ENCODE data around the gene LGALS1.

DNA sequence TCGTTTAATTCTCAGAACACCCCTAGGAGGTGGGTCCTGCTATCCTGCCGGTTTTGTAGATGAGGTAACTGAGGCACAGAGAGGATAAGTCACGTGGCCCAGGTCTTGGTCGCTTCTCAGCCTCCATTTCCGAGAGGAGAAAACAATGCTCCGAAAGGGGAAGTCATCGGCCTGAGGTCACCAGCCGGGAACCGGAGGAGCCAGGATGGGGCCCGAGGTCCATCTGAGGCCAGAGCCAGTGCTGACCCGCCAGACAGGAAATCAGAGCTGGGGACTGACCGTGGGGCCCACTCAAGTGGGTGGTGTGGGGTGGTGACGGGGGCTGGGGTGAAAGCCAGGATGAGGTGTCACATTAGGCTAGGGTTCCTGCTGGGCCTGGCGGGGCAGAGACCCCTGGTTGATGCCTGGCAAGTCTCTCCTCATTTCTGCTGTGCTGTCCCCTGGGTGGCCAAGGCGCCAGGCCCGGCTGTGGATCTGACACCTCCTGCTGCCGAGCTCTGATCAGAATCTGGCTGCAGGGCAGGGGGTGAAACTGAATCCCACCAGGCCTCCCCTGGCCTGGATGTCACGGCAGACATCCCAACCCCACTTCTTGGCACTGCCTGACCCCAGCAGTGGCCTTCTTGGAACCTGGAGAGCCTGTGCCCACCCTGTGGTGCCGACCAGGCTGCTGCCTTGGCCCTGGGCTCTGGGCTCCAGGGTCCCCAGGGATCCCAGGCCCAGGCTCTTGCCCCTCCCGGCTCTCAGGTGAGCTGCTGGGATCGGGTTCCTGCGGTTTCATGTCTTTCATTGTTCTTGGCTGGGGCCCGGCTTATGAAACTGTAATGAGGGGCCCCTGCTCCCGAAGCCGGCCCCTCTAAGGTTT lies 33.4 kb downstream of the LGALS1 start:
- TF ChIP-seq POLR2A (IDR thresholded peaks at IDR 0.05; ENCODE audit: low read depth, low read length) (no peak), POLR2AphosphoS5 (IDR thresholded peaks at IDR 0.05; ENCODE audit: low read depth, low read length) (no peak), TAF1 (IDR thresholded peaks at IDR 0.05; ENCODE audit: borderline replicate concordance, low read depth, low read length) (no peak)
